Gastroesophageal sphincter (tissue), 4 donors: ENCODE data around the gene USP32. TPM values are rescaled to one million over a fixed set of nuclear protein-coding genes. Genes with fewer than 3 reads are reported as not detected.
"Not testable (repeated sequence)": the region's sequence is repeated elsewhere in the genome, so short reads cannot be mapped to it uniquely, and the experiment has no call there.

Experiments
- ATAC-seq: fragments of 150-250 bp; one replicate; pipeline ENCODE4 v1.9.1; 2016; ENCODE audit warnings: mild to moderate bottlenecking, moderate library complexity
- H3K27ac ChIP-seq, 4 donors: fragments of 200-600 bp; sonication (generic) in 3 of 4; 1 replicate in 3 of 4; 2 replicates in 1 of 4; pipeline ENCODE4 v1.5.1; 2016 to 2019
- H3K27me3 ChIP-seq: fragments of 200-600 bp; sonication (generic); one replicate; pipeline ENCODE4 v1.5.1; 2019
- H3K36me3 ChIP-seq, 2 donors: fragments of 200-600 bp; sonication (generic); one replicate each; pipeline ENCODE4 v1.5.1; 2019; ENCODE audit warnings: control low read depth in 1 of 2
- H3K4me1 ChIP-seq, 3 donors: fragments of 200-600 bp; sonication (generic); 1 replicate in 2 of 3; 2 replicates in 1 of 3; pipeline ENCODE4 v1.5.1; 2016 to 2019; ENCODE audit warnings: control low read depth in 2 of 3
- H3K4me3 ChIP-seq, 2 donors: fragments of 200-600 bp; sonication (generic); one replicate each; pipeline ENCODE4 v1.5.1; 2019; ENCODE audit warnings: mild to moderate bottlenecking in 1 of 2, moderate library complexity in 1 of 2
- H3K9me3 ChIP-seq, 3 donors: fragments of 200-600 bp; sonication (generic); one replicate each; pipeline ENCODE4 v1.5.1; 2017 to 2019; ENCODE audit warnings: control low read depth in 2 of 3
- CTCF ChIP-seq, 4 experiments: fragments of 200-600 bp in 2 of 4; fragments of 450-650 bp in 2 of 4; sonication (generic) in 1 of 4; IDR thresholded peaks; one replicate each; pipeline ENCODE4 v1.5.1; 2017 to 2019; ENCODE audit warnings: antibody characterized with exemption in 4 of 4, mild to moderate bottlenecking in 2 of 4, moderate library complexity in 2 of 4
- EP300 ChIP-seq: sonication (generic); formaldehyde crosslinking; IDR thresholded peaks from one replicate; pipeline ENCODE4 v1.6.1; 2017; ENCODE audit warnings: antibody characterized with exemption, mild to moderate bottlenecking
- POLR2A ChIP-seq, 2 donors: fragments of 450-650 bp; IDR thresholded peaks; one replicate each; pipeline ENCODE4 v1.6.1; 2017; ENCODE audit warnings: antibody characterized with exemption in 2 of 2, mild to moderate bottlenecking in 2 of 2, moderate library complexity in 1 of 2
- POLR2AphosphoS5 ChIP-seq: sonication (generic); formaldehyde crosslinking; IDR thresholded peaks from one replicate; pipeline ENCODE4 v1.6.1; 2017; ENCODE audit warnings: antibody characterized with exemption
- WGBS, 2 donors: methylation state at CpG; one replicate each; pipeline ENCODE4 v1.1.5; 2018; ENCODE audit warnings: low coverage in 1 of 2; 5-methylcytosine and 5-hydroxymethylcytosine counted together
- total RNA-seq, 4 donors: library from RNA; depleted of rRNA; stranded (reverse); fragments of >200 nt; gene quantifications; one replicate each; pipeline ENCODE4 v1.1.0, GENCODE V29; 2016

USP32 gene
- total RNA-seq, 4 donors from 2014 or later = 44.1 to 55.5 (median 51.4) TPM

- TF ChIP-seq POLR2AphosphoS5 = no peak
- TF ChIP-seq CTCF (IDR thresholded peaks at IDR 0.05) = no peak
- no peak for TF ChIP-seq EP300
- no peak for TF ChIP-seq POLR2A (IDR thresholded peaks at IDR 0.05)
- Histone ChIP-seq H3K36me3 (peaks cover 0 to 39% of the 10 kb centered on the region in 2 donors), H3K4me1 (no peaks in the 10 kb centered on the region), H3K27me3 (no peaks in the 10 kb centered on the region), H3K4me3 (no peak overlapping the region), H3K9me3 (no peaks in the 10 kb centered on the region), H3K27ac (no peak overlapping the region)
- 63 to 65% methylated on average over 3 of the region's 3 CpGs for WGBS, 2 donors
- ATAC-seq = no peak
Measured at GRCh38 chr17:60345233-60345632, 46.7 kb downstream of the USP32 start.

GRCh38 chr17:60342492-60342891, 49.4 kb downstream of the USP32 start:
- H3K9me3 ChIP-seq, H3K27me3 ChIP-seq, H3K4me3 ChIP-seq, H3K27ac ChIP-seq, H3K4me1 ChIP-seq, ATAC-seq: not testable (repeated sequence)
- WGBS, 2 donors = 90 to 92% methylated on average over 2 to 5 of the region's 7 CpGs
- H3K36me3 ChIP-seq = peaks cover 0 to 43% of the 10 kb centered on the region in 2 donors

GRCh38 chr17:60335289-60335688, 56.6 kb downstream of the USP32 start:
- Histone ChIP-seq H3K36me3 (peaks cover 0 to 4% of the 10 kb centered on the region in 2 donors), H3K4me1 (no peaks in the 10 kb centered on the region), H3K27me3 (no peaks in the 10 kb centered on the region), H3K27ac (no peak overlapping the region), H3K4me3 (no peak overlapping the region), H3K9me3 (no peaks in the 10 kb centered on the region)
- no peak for ATAC-seq
- TF ChIP-seq POLR2A (IDR thresholded peaks at IDR 0.05) (no peak), CTCF (IDR thresholded peaks at IDR 0.05) (no peak), EP300 (no peak), POLR2AphosphoS5 (no peak)
- 87% methylated on average over 2 of the region's 2 CpGs; no CpG with 5 or more reads in 1 of the 2 donors for WGBS, 2 donors

GRCh38 chr17:60333628-60334031, 58.3 kb downstream of the USP32 start:
- H3K27ac ChIP-seq = no peak overlapping the region
- H3K4me1 ChIP-seq = no peaks in the 10 kb centered on the region
- 49 to 90% methylated on average over 1 to 2 of the region's 2 CpGs for WGBS, 2 donors
- ATAC-seq = no peak
- no peaks in the 10 kb centered on the region for H3K9me3 ChIP-seq
- H3K4me3 ChIP-seq = no peak overlapping the region
- TF ChIP-seq POLR2AphosphoS5 (no peak), CTCF (IDR thresholded peaks at IDR 0.05) (no peak), POLR2A (IDR thresholded peaks at IDR 0.05) (no peak), EP300 (no peak)
- no peaks in the 10 kb centered on the region for H3K27me3 ChIP-seq
- peaks cover 0 to 5% of the 10 kb centered on the region in 2 donors for H3K36me3 ChIP-seq

GRCh38 chr17:60333072-60333471, 58.9 kb downstream of the USP32 start:
- H3K27me3 ChIP-seq, H3K9me3 ChIP-seq, ATAC-seq, H3K36me3 ChIP-seq, H3K4me3 ChIP-seq, H3K4me1 ChIP-seq, H3K27ac ChIP-seq: not testable (repeated sequence)
- 64 to 100% methylated on average over 1 to 2 of the region's 2 CpGs for WGBS, 2 donors

- H3K4me1 ChIP-seq = peaks cover 0 to 6% (median 0%) of the 10 kb centered on the region in 3 donors
- no peak overlapping the region for H3K27ac ChIP-seq
- no peak for ATAC-seq
- H3K9me3 ChIP-seq = no peaks in the 10 kb centered on the region
- H3K27me3 ChIP-seq = no peaks in the 10 kb centered on the region
- peaks cover 0 to 11% of the 10 kb centered on the region in 2 donors for H3K36me3 ChIP-seq
- no peak overlapping the region for H3K4me3 ChIP-seq
- WGBS, 2 donors = 85% methylated on average over 2 of the region's 2 CpGs; no CpG with 5 or more reads in 1 of the 2 donors
- TF ChIP-seq EP300 (no peak), POLR2AphosphoS5 (no peak), CTCF (IDR thresholded peaks at IDR 0.05) (no peak), POLR2A (IDR thresholded peaks at IDR 0.05) (no peak)
Measured at GRCh38 chr17:60332574-60332973, 59.4 kb downstream of the USP32 start.
